DMS 273 (cell line): Measurements from ENCODE around the gene CS.

Experiments
- DNase-seq: peaks from one replicate; lab custom pipeline; 2025; ENCODE audit not compliant: unreplicated experiment; lab: John Stamatoyannopoulos, UW

CS gene

GRCh38 chr12:56252649-56253048, 47.5 kb downstream of the CS start:
- no peak for DNase-seq

GRCh38 chr12:56248711-56249110, 51.4 kb downstream of the CS start:
- no peak for DNase-seq

- no peak for DNase-seq
These were observed 52.2 kb downstream of the CS start for GRCh38 chr12:56247923-56248322.

- DNase-seq, result no peak
These were observed 55.6 kb downstream of the CS start for GRCh38 chr12:56244494-56244893.

- no peak for DNase-seq
These were observed 56.4 kb downstream of the CS start for GRCh38 chr12:56243731-56244181.

- DNase-seq, result no peak
These were observed 57.1 kb downstream of the CS start for GRCh38 chr12:56242986-56243385.

- DNase-seq, result no peak
These were observed 58.5 kb downstream of the CS start for GRCh38 chr12:56241424-56242303.

- no peak for DNase-seq
These were observed 62.6 kb downstream of the CS start for GRCh38 chr12:56237552-56237951.

GRCh38 chr12:56236985-56237384, 63.1 kb downstream of the CS start:
- DNase-seq, result no peak

GRCh38 chr12:56236091-56236490, 64.0 kb downstream of the CS start:
- DNase-seq, result no peak

GRCh38 chr12:56234746-56235436, 65.2 kb downstream of the CS start:
- no peak for DNase-seq

- DNase-seq, result no peak
These were observed 68.9 kb downstream of the CS start for GRCh38 chr12:56231184-56231582.

- DNase-seq, result no peak
These were observed 69.5 kb downstream of the CS start for GRCh38 chr12:56230432-56231183.

- no peak for DNase-seq
These were observed 70.2 kb downstream of the CS start, which contains the start of gene SLC39A5 for GRCh38 chr12:56229916-56230431. Gene SLC39A5, plus strand, starts transcription at chr12:56230051. Its CDS starts 1,224 bp downstream, at chr12:56231275.

GRCh38 chr12:56229082-56229481, 71.0 kb downstream of the CS start:
- no peak for DNase-seq

- no peak for DNase-seq
These were observed 75.2 kb downstream of the CS start for GRCh38 chr12:56224954-56225353.

- peak; percentile 98 for DNase-seq
These were observed 75.9 kb downstream of the CS start, which contains the start of gene NABP2 for GRCh38 chr12:56224102-56224701. Gene NABP2, plus strand, starts transcription at chr12:56224342. Its CDS starts 515 bp downstream, at chr12:56224857.

GRCh38 chr12:56223571-56224101, 76.5 kb downstream of the CS start:
- DNase-seq, result no peak

- no peak for DNase-seq
These were observed 77.6 kb downstream of the CS start for GRCh38 chr12:56222531-56222895.

- DNase-seq, result peak; percentile 97
These were observed 78.2 kb downstream of the CS start, which contains the start of gene RNF41 for GRCh38 chr12:56221757-56222530. Gene RNF41, minus strand, starts transcription at chr12:56221922. Its CDS starts 7,875 bp downstream, at chr12:56214047.
